Stimulated activated CD4-positive, alpha-beta T cell treated with anti-CD3 and anti-CD28 coated beads, Interleukin-4, amount 100 ng/mL, for 24 hours (primary cell): Measurements from ENCODE around the gene BSND.
A peak's percentile ranks its signal among the peaks of the same experiment; 100 is the strongest.

Source experiments
- DNase-seq: peaks from one replicate; pipeline ENCODE4 v3.0.0-alpha.2; 2020

Gene BSND

GRCh38 chr1:55051169-55051568 is 52.4 kb downstream of the BSND start:
- DNase-seq: no peak

- DNase-seq: no peak
Measured at GRCh38 chr1:55051621-55052020, 52.9 kb downstream of the BSND start.

GRCh38 chr1:55052221-55053142 is 53.7 kb downstream of the BSND start:
- DNase-seq: no peak

GRCh38 chr1:55053265-55053954 is 54.7 kb downstream of the BSND start:
- no peak for DNase-seq

- DNase-seq: no peak
Measured at GRCh38 chr1:55054396-55054795, 55.7 kb downstream of the BSND start.

- DNase-seq: no peak
Measured at GRCh38 chr1:55055084-55055882, 56.5 kb downstream of the BSND start.

GRCh38 chr1:55055951-55056631 is 57.4 kb downstream of the BSND start:
- no peak for DNase-seq

GRCh38 chr1:55056632-55056992 is 57.9 kb downstream of the BSND start:
- DNase-seq: no peak

- DNase-seq: no peak
Measured at GRCh38 chr1:55057270-55057955, 58.7 kb downstream of the BSND start.

GRCh38 chr1:55057956-55058298 is 59.2 kb downstream of the BSND start:
- DNase-seq: no peak

GRCh38 chr1:55059302-55060132 is 60.8 kb downstream of the BSND start:
- DNase-seq: no peak

- peak; percentile 9 for DNase-seq
Measured at GRCh38 chr1:55060133-55060999, 61.6 kb downstream of the BSND start.

GRCh38 chr1:55061000-55061705 is 62.4 kb downstream of the BSND start:
- DNase-seq: no peak
